Activated CD4-positive, alpha-beta T cell treated with anti-CD3 and anti-CD28 coated beads, Interleukin-2, amount 50 U/mL, for 48 hours (primary cell): ENCODE data around the gene SEC22A.
A peak's percentile ranks its signal among the peaks of the same experiment; 100 is the strongest.

Experiments used
- DNase-seq, 2 experiments: peaks; one replicate each; pipeline ENCODE4 v3.0.0-alpha.2; 2020

Gene SEC22A

DNA sequence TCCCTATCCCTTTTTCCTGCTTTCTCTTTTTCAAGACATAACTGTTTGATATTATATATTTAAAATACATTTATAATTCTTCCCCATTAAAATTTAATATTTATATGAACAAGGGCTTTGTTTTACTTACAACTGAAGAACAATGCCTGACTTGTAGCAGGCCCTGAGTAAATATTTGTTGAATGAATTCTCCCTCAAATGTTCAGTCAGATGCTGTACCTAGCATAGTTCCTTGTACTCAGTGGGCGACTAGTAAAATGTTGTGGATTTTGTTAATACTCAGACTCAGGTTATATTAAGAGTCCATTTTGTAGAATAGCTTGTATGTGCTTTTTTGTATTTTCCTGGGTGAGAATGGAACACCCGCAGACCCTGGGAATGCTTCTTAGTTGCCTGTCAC is 69.1 kb downstream of the SEC22A start:
- DNase-seq = no peak

DNA sequence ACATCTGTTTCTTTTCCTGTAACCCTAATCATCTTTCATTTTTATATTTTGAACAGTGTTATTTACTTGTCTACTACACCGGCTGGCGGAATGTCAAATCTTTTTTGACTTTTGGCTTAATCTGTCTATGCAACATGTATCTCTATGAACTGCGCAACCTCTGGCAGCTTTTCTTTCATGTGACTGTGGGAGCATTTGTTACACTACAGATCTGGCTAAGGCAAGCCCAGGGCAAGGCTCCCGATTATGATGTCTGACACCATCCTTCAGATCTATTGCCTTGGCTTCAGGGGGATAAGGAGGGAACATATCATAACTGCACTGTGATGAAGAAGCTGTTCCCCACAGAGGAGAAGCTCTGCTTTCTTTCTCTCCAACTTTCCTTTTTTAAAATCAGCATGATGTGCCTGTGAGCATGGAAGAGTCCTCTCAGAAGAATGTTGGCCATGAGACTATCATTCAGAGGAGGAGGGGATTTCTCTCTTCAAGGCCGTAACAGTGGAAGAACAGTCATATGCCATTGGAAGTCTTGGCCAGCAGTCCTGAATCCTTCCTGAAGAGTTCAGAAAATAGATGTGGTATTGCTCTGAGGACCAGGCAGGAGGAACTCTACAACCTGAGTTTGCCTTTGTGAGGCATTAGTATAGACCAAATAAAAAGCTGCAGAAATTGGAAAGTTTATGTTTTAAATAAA is 69.9 kb downstream of the SEC22A start:
- DNase-seq = no peak

DNA sequence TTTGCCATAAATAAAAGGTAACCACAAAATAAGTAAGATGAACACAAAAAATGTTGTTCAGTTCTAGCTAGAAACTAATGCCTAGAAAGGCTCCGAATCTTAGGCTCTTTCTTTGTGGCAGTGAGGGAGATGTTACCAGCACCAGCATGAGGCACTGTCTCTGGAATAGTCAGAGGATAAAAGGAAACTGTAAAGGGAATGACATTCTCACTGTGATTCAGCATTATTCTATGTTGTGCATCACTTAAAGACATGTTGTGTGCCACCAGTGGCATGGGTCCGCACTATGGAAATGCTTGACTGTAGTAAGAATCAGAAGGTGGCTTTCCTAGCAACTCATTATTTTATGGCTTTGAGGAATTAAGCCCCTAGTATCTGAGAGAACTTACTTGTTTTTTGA is 70.8 kb downstream of the SEC22A start:
- no peak for DNase-seq

DNA sequence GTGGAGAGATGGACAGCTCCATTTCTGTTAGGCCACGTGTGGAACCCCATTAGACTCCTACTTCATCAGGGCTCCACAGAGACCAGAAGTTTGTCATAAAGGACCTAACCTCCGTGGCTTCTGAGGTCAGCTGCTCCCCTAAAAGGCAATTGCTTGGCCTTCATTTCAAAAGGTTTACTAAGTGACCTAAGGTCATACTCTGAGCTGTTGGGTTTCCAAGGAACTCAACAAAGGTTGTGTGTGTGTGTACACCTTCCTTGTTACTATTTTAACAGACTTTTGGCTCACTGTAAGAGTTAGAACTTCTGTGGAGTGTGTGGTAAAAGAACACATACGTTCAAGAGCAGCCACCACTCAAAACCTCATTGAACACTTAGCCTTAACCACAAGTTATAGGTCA is 73.9 kb downstream of the SEC22A start:
- no peak for DNase-seq

DNA sequence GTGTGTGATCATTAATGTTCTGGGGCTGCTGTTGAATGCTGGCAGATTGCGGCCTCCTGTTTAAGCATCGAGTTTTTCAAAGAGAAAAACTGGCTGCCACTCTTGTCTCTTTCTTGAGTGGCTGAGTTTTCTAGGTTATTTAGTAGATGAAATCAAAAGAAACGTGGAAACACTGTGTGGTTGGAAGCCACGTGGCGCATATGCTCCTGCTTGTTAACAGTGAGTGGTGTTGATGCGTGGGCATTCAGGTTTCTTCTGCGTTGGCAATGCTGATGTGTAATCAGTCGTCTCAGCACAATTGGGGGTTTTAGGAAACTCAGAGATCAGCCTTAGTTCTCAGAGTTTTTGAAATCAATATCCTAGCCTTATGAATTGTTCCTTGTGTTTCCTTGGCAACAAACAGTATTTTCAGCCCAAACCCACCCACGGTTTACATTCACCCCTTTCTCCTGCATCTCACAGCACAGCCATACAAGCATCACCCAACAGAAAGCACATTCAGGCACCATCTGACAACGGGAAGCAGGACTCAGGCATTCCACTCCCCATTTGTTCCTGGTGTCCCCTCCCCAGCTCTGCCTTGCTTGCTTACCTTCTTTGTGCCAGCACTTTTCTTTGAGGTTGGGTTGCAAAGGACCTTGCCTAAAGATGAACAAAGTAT is 74.7 kb downstream of the SEC22A start:
- no peak for DNase-seq

DNA sequence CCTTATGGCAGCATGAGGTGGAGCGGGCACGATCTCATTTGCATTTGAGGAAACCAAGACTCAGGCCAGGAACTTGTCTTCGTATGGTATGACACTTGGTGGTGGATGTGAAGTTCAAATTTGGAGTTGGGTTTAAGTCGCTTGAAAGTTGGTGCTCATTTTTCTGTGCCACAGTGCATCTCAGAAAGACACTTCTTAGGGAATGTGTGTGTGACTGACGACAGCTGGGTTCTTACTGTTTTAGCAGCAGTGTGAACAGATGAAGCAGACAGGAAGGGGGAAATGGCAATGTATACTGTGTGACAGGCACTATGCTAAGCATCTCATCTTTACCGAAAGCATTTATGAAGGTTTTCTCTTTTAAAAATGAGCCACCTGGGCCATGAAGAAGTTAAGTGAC is 75.4 kb downstream of the SEC22A start:
- DNase-seq = no peak

DNA sequence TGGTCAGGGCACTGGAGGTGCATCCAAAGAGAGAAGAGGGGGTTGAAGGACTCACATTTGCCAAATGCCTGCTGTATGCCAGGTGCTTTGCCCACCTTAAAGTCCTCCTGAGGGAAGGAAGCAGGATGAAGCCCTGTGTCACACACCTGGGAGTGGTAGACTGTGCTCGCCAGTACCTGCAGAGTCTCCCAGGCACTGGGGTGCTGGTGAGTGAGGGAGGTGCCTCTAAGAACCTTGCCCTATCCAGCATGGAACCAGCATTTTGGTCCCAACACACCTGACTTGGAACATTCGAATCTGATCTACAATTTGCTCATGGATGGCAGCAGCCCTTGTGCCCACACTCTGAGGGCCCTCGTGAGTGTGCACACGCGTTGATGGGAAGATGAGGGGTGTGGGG is 76.7 kb downstream of the SEC22A start:
- no peak for DNase-seq

DNA sequence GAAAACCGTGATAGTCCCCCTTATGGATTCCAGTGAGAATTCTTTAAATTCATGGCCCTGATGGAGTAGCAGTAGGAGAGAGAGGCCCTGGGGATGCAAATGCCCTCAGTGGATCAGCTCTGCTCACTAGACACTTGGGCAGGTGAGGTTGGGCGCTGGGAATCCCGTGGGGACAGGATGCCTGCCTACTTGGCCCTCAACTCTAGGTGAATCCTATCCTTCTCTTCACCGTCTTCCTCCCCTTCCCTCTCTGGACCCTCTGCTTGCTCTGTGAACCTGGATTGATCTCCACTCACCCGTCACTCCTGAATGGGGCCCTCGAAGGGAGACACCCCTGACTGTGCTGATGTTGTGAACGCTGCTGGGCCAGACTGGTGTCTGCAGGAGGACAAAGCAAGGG is 77.4 kb downstream of the SEC22A start:
- no peak for DNase-seq

DNA sequence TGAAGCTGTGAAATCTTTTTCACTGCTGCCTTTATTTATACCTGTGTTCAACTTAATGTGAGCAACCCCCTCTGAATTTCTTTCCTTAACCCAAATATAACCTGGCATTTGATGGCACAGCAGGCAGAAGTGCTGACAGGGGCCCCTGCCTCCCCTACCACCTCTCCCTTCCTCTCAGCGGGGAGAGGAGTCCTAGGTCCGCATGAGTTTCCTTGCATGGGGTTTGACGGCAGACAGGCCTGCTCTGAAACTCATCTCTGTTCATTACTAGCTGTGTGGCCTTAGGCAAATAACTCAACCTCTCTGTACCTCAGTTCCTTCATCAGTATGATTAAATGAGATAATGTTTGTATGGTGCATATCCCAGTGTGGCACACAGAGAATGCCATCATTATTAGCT is 79.7 kb downstream of the SEC22A start:
- no peak for DNase-seq

DNA sequence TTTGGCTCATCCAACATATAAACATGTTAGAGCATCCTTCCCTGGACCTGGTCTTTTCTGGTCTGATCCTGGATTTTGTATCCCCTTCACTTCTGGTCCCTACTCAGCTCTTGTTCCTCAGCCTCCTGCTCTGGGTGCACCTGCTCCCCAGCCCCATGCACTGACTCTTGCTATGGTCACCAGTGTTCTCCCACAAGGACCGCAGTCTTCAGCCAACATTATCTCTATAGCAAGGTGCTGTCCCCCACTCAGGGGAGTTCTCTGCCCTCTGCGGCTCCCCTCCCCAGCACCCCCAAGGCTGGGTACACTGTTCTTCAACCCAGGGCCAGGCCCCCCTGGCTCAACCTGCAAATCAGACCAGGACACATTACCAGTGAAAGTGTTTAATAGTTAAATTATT is 80.2 kb downstream of the SEC22A start:
- DNase-seq = no peak

DNA sequence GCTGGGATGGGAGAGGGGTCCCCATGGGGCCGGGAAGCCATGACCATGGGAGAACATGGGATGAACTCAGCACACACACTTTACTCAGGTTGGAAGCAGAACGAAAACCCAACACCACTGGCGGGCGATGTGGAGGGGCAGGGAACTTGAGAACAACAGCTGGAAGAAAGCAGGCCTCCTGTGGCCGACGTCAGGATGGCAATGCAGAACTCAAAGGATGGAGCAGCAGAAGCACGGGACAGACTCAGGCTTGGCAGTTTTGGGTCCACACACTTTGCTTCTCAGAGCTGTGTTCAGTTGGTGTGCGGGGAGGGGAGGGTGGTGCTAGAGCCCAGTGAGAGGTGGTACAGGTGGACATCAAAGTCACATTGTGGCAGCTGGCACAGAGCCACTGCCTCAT is 80.7 kb downstream of the SEC22A start:
- no peak for DNase-seq

DNA sequence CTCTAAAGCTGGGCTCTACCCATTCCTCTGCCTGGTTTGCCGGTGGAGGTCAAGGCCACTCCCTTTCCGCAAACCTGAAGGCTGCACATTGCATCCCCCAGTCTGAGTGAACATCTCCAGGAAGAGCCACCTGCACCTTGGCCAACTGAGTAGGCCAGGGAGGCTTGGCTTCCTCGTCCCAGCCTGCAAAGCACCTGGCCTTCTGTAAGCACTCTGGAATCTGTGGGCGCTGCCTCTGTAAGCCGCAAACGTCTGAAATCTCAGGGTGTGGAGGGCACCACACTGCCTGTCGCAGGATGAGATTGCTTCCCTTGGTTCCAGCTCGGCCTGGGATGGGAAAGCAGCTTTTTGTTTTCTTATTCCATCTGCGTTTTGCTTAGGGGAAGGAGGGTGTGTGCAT is 81.3 kb downstream of the SEC22A start:
- no peak for DNase-seq

DNA sequence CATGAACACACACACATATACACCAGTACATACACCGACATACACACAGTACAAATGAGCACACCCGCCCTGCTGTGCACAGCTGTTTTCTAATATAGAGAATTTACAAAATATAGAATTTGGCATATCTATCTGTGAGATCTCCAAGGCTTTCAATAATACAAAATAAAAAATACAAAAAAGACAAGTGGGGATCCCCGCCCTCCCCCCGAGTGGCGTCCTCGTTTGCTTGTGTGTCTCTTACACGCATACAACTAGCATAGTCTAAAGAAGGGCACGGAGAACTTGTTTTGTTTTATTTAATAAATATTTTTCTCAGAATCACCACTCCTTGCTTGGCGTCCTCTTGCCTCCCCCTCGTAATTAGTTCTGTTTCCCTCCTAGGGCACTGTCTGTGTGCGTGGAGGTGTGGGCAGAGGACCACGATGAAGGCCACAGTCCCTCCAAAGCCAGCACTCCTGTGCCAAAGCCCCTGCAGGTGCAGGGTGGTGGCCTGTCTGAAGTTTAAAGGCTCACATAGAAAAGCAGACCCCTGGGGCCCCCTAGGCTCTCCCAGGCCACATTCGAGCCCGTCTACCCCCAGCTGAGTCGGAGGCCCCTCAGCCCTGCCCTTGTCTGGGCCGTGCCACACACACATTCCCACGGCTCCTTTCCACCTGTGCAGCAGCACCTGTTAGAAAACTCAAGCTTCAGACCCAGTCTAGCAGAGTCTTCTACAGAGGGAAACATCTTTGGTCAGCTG is 82.1 kb downstream of the SEC22A start:
- no peak for DNase-seq

DNA sequence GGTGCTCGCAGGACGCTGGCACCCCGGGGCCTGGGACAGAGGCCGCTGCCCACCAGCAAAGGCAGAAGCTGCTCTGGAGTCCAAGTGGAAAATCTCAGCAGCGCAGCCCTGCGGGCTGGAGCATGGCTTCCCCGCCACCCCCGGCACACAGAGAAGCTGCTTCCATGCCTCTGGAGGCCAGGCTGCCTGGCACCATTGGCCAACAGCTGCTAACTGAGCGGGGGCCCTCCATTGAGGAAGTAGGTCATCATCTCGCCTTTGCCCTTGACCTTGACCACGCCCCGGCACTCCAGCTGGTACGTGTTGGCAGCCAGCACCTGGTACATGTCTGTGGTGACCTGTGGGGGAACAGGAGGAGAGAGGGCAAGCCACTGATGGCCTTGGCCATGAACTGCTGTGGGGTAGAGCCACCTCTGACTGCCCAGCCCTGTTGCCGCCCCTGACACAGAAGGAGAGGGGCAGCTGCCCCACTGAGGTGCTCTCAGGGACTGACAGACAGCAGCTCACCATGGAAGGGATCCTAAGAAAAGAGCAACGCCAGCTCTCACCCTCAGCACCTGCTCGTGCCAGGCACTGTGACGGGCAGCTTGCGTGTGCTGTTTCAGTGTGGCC is 82.8 kb downstream of the SEC22A start:
- no peak for DNase-seq

DNA sequence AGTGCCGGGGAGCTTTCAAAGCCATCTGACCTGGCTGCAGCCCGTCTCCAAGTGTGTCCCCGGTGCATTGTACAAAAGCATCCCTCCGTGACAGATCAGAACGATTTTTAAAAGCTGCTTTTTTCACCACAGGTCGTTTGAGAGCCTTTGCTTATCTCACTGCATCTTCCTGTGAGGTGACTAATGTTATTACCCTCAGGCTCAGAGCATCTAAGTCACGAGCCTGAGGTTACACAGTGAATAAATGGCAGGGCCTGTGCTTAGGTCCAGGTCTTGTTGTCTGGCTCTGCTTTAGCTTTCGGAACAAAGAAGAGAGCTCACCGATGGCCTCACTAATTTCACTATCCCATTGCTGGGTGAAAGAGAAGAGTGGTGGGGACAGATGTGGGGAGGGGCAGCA is 83.3 kb downstream of the SEC22A start:
- DNase-seq = no peak

DNA sequence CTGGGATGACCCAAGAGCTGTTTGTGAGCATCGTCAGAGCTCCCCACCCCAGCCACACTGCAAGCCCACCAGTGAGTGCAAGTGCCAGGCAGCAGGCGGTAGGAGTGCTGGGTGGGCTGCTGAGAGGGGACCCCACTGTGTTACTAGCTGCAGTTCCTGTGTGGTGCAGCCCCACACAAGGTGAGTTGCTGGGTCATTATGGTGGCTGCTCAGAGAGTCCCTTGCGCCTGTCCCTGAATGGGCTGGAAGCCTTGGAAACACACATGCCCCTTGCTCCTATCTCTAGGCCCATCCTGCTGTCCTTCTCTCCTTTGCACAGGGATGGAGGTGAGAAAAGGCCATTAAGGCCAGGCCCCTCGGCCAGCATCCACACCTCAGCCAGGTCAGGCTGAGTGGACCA is 83.7 kb downstream of the SEC22A start:
- DNase-seq = no peak

DNA sequence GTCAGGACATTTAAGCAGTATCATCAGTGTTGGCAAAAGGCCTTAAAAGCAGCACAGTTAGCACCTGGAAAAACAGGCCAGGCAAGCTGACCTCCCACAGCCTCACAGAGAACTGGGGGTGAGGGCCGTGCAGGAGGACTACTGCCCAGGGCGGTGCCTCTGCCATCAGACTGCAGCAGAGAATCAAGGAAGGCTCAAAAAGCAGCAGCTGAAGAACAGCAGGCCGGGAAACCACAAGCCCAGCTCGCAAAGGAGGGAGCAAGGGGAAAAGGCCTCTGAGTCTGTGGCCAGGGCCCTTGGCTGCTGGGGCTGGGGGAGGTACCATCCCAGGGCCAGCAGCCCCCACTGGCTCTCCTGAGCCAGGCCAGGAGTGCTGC is 84.2 kb downstream of the SEC22A start:
- no peak for DNase-seq

DNA sequence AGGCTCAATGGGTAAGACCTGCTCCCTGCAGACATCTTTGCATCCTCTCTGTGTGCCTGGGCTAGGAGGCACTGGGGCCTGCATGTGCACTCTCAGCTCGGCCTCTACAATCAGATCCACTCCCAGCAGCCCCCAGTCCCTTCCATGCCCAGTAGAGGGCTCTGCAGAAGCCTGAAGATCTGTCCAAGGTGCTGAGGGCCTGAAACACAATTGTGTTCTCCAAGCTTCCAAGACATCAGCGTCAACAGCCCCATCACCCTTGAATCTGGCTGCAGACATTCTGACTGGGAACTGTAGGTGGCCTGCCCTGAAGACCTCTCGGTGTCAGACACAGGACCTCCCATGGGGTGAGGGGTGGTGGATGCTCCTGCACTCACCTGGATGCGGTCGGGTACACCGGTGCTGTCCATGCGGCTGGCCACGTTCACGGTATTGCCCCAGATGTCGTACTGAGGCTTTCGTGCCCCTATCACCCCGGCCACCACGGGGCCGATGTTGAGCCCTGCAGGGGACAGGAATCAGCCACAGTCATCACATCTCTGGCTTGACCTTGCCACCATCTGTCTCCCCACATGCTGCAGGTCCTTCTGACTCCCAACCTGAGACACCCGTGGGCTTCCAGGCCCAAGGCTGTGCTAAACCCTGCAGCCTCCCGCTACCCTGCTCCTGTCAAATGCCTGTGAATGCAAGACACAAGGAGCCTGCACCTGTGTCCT is 84.7 kb downstream of the SEC22A start:
- DNase-seq = peak; percentile 39 to 43

DNA sequence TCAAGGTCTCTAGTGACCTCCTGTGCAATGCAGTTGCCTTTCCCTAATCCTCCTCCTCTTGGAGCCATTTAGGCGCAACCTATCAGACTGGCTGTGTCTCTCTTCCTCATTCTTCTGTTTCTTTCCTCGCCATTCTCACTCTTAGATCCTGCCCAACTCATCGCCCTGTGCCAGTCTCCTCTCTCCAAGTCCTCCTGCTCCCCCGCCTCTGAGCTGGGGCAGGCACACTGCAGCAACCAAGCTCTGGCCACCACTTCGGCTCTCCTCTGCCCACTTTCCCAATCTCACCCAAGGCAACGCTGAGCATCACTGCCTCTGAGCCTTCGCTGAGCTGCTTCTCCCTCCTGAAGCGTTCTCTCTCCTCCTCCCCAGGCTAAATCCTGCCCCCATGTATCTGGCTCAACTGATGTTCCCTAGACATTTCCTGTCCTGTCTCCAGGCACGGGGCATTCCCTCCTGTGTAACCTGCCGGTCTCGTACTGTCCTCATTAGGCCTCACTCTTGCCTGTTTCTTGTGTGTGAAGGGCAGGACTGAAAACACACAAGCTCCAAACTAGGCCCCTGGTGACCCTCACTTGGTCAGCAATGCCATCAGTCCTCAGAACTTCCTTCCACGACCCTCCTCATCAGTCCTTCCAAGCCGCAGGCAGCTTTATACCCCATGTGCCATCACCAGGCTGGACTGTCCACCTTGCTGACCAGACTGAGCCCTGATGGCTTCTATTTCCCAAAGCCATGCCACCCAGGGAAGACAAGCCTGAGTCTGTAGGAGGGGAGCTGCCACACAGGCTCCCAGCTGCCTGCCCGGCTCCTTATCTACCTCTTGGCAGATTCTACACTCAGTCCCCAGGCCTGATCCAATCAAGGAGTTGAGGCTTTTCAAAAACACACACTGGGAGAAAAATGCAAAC is 85.6 kb downstream of the SEC22A start:
- DNase-seq = no peak

DNA sequence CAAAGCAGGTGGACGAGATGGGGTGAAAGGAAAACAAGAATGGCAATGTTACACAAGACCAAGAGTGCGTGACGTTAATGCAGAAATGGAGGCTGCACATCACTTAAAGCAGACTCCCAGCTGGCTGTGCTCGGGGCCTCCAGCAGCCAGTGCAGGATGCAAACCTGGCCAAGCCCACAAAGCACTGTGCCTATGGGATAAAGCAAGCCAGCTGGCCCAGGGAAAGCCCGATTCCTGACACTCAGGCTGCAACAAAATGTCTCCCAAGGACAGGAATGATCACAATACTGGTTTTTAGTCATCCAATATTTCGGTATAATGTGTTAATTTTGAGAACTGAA is 86.2 kb downstream of the SEC22A start:
- DNase-seq = no peak

DNA sequence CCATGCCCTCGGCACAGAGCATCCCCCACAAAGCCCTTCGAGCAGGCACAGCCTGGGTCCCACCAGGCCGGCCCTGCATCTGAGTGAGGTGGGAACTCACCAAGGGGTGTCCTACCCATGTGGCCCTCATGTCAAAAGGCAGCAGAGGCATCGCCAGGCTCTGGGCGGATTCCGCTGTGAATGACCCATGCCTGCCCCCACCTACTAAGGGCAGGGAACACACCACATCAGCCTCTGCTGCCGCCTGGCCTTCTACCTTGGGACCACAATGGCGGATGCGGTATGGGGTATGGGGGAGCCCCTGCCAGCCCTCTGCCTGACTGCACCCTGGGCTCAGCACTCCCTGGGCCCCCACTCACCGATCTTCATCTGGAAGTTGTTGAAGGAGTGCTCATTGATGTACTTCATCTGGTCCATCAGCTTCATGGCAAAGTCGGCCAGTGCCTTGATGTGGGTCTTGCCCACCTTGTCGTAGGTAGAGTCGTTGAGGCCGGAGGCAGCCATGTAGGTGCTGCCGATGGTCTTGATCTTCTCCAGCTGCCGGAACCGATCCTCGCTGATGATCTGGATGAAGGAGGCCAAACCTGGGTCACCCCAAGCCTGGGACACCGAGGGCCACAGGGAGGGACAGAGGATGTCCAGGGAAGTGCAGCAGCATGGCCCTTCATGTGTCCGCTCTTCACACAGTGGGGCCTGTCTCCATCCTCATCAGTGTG is 87.8 kb downstream of the SEC22A start:
- DNase-seq = no peak
